Cerebellar nuclear complex (tissue), 1 donor: ENCODE measurements around the gene ENC1.

Experiments used
- DNase-seq, 2 experiments: peaks; one replicate each; lab custom pipeline; 2025; lab: John Stamatoyannopoulos, UW

ENC1 gene

GRCh38 chr5:74655716-74656115, 15.2 kb upstream of the ENC1 start:
- no peak for DNase-seq

GRCh38 chr5:74655206-74655605, 14.7 kb upstream of the ENC1 start:
- DNase-seq: no peak

- no peak for DNase-seq
Observed at GRCh38 chr5:74653991-74654390, 13.5 kb upstream of the ENC1 start.

GRCh38 chr5:74652576-74652975, 12.0 kb upstream of the ENC1 start:
- no peak for DNase-seq

GRCh38 chr5:74651710-74652109, 11.2 kb upstream of the ENC1 start:
- DNase-seq: no peak

GRCh38 chr5:74649421-74649973, 9.0 kb upstream of the ENC1 start:
- DNase-seq: no peak

GRCh38 chr5:74648835-74649293, 8.3 kb upstream of the ENC1 start:
- peak in 1 of 2 experiments; percentile 3 for DNase-seq

GRCh38 chr5:74647096-74647495, 6.6 kb upstream of the ENC1 start:
- DNase-seq: no peak

GRCh38 chr5:74643111-74643562, 2.6 kb upstream of the ENC1 start:
- no peak for DNase-seq

- DNase-seq: no peak
Observed at GRCh38 chr5:74642543-74642863, 2.0 kb upstream of the ENC1 start.

GRCh38 chr5:74641735-74642542, 1.4 kb upstream of the ENC1 start:
- DNase-seq: no peak

GRCh38 chr5:74640954-74641734, 616 bp upstream of the ENC1 start:
- no peak for DNase-seq

GRCh38 chr5:74639807-74640449, 600 bp downstream of the ENC1 start:
- no peak for DNase-seq

- DNase-seq: no peak
Observed at GRCh38 chr5:74638970-74639806, 1.3 kb downstream of the ENC1 start.

GRCh38 chr5:74638544-74638969, 2.0 kb downstream of the ENC1 start:
- DNase-seq: no peak

GRCh38 chr5:74636552-74636951, 4.0 kb downstream of the ENC1 start:
- DNase-seq: no peak

GRCh38 chr5:74636149-74636548, 4.4 kb downstream of the ENC1 start:
- no peak for DNase-seq

- DNase-seq: no peak
Observed at GRCh38 chr5:74634611-74635286, 5.8 kb downstream of the ENC1 start.

GRCh38 chr5:74633695-74634094, 6.8 kb downstream of the ENC1 start:
- DNase-seq: no peak

GRCh38 chr5:74632947-74633356, 7.6 kb downstream of the ENC1 start:
- no peak for DNase-seq
